ENCODE data around the gene SLC6A17. TPM values are rescaled to one million over a fixed set of nuclear protein-coding genes. Genes with fewer than 3 reads are reported as not detected.

The SLC6A17 gene
- total and polyA plus RNA-seq, 2 donors (not counting 3 experiments of a cell fraction or from before 2014, with no cell fraction given), result 0.03 TPM; not detected in 1

GRCh38 chr1:110161165-110161564 lies 10.9 kb downstream of the SLC6A17 start:
- DNase-seq (ENCODE audit: low read depth, low spot score), result no peak
- intact Hi-C loops (cut with micrococcal nuclease) (no loop called here), dilution Hi-C loops (cut with MboI; ENCODE audit: extremely low pct_ligation_motif_present, low sequenced_read_pairs) (no loop called here)
- no TSS peak for BruUV-seq (replicated peaks)
- no peak for TF ChIP-seq GATA2 (IDR thresholded peaks at IDR 0.05; ENCODE audit: insufficient read depth, insufficient read length, low read depth, low read length)
- no peak for TF ChIP-seq FOS (IDR thresholded peaks at IDR 0.05; ENCODE audit: borderline replicate concordance, insufficient read depth, low read length)
- no peak for TF ChIP-seq POLR2A (IDR thresholded peaks at IDR 0.05; ENCODE audit: low read depth, low read length)
- TF ChIP-seq POLR2AphosphoS5 (IDR thresholded peaks at IDR 0.05; ENCODE audit: insufficient read depth, low read depth, low read length), result no peak
- no peak for TF ChIP-seq MAX (IDR thresholded peaks at IDR 0.05; ENCODE audit: insufficient read depth, insufficient read length)
- TF ChIP-seq CTCF (IDR thresholded peaks at IDR 0.05; ENCODE audit: extremely low read depth in 1 of 2, insufficient read depth in 1 of 2, low read depth in 1 of 2, low read length in 2 of 2), result no peak
- TF ChIP-seq EZH2 (IDR thresholded peaks at IDR 0.05; ENCODE audit: borderline replicate concordance, low read depth, low read length, severe bottlenecking), result no peak
- no peak for TF ChIP-seq MYC (IDR thresholded peaks at IDR 0.05; ENCODE audit: low read depth, low read length)
- TF ChIP-seq JUN (IDR thresholded peaks at IDR 0.05; ENCODE audit: borderline replicate concordance, insufficient read depth, insufficient read length, low read depth), result no peak
- ChIA-PET POLR2A (no interaction called here), CTCF (no interaction called here)
- Histone ChIP-seq H3K9me1 (replicated peaks; ENCODE audit: control insufficient read depth, extremely low read depth, insufficient read depth, low read length) (no peaks in the 10 kb centered on the region), H4K20me1 (replicated peaks; ENCODE audit: control insufficient read depth, extremely low read depth, insufficient read depth, low read length) (no peaks in the 10 kb centered on the region), H2AFZ (ENCODE audit: low read depth, low read length) (no peak overlapping the region), H3K36me3 (ENCODE audit: control insufficient read depth in 2 of 2, extremely low read depth in 1 of 2, insufficient read depth in 2 of 2, low read length in 2 of 2) (no peaks in the 10 kb centered on the region), H3K4me1 (ENCODE audit: control insufficient read depth, extremely low read depth, insufficient read depth, low read length) (no peaks in the 10 kb centered on the region), H3K79me2 (ENCODE audit: control insufficient read depth, insufficient read depth, low read length) (no peaks in the 10 kb centered on the region), H3K9me3 (replicated peaks; ENCODE audit: control insufficient read depth, insufficient read depth, low read length) (no peaks in the 10 kb centered on the region), H3K9ac (replicated peaks; ENCODE audit: extremely low read depth, insufficient read depth, low read length) (no peak overlapping the region), H3K4me3 (replicated peaks in 1 of 3; ENCODE audit: insufficient read depth in 1 of 3, low read depth in 1 of 3, low read length in 3 of 3) (no peak overlapping the region), H3K4me2 (ENCODE audit: insufficient read depth, low read length) (no peak overlapping the region), H3K27me3 (ENCODE audit: control insufficient read depth in 2 of 2, insufficient read depth in 2 of 2, low read length in 2 of 2) (no peaks in the 10 kb centered on the region), H3K27ac (ENCODE audit: insufficient read depth, low read depth, low read length) (no peak overlapping the region)
- no peak for FAIRE-seq
